A549 (cell line): ENCODE measurements around the gene PNPLA8. TPM values are rescaled to one million over a fixed set of nuclear protein-coding genes. Genes with fewer than 3 reads are reported as not detected.

Experiments used
- ATAC-seq, 2 experiments: fragments of 200-7000 bp in 1 of 2; fragments of >200 bp in 1 of 2; cut with Nextera tagmentation in 1 of 2; cut with Tn5 transposase in 1 of 2; 3 replicates each; pipeline versions ENCODE4 v1.8.0 to v1.9.1; 2018 to 2020; ENCODE audit warnings: mild to moderate bottlenecking in 1 of 2, moderate library complexity in 1 of 2
- CTCF ChIA-PET: fragments of 300-600 bp; sonication (Branson Sonifier 250); formaldehyde crosslinking; extraction: SDS; loops from one replicate; lab custom pipeline; 2021; ENCODE audit warnings: antibody characterized with exemption, inconsistent platforms; lab: Yijun Ruan, JAX
- POLR2A ChIA-PET: fragments of 350-600 bp; formaldehyde crosslinking; extraction: SDS; loops from one replicate; lab custom pipeline; 2021; ENCODE audit warnings: antibody characterized with exemption, inconsistent platforms; lab: Yijun Ruan, JAX
- DNase-seq, 2 experiments: peaks; one replicate each; pipeline versions ENCODE4 v3.0.0 to v3.0.0-alpha.2; 2011 to 2016; ENCODE audit warnings: low read depth in 1 of 2, low spot score in 1 of 2
- FAIRE-seq: peaks from 2 replicates; lab custom pipeline; 2011; peaks lifted over from hg19 to GRCh38; lab: Jason Lieb, UNC
- H3K27ac ChIP-seq, 2 experiments: fragments of >200 bp; sonication (Bioruptor Twin); formaldehyde crosslinking; 3 replicates each; pipeline ENCODE4 v1.5.1; 2016 to 2017
- H3K4me1 ChIP-seq: fragments of >200 bp; sonication (Bioruptor Twin); formaldehyde crosslinking; 3 replicates; pipeline ENCODE4 v1.6.1; 2016
- H3K4me2 ChIP-seq: fragments of >200 bp; sonication (Bioruptor Twin); formaldehyde crosslinking; 3 replicates; pipeline ENCODE4 v1.6.1; 2016
- H3K4me3 ChIP-seq: fragments of >200 bp; sonication (Bioruptor Twin); formaldehyde crosslinking; 3 replicates; pipeline ENCODE4 v1.5.1; 2016
- H3K9me3 ChIP-seq: fragments of >200 bp; sonication (Bioruptor Twin); formaldehyde crosslinking; 3 replicates; pipeline ENCODE4 v1.6.1; 2016
- ATOH8 ChIP-seq: fragments of 250-450 bp; sonication (Bioruptor Pico); IDR thresholded peaks from 2 replicates; pipeline ENCODE4 v1.5.0; 2020; ENCODE audit warnings: low read depth, mild to moderate bottlenecking, moderate library complexity
- BCL3 ChIP-seq: fragments of >200 bp; sonication (Bioruptor Twin); formaldehyde crosslinking; IDR thresholded peaks from 3 replicates; pipeline ENCODE4 v1.6.1; 2016
- BHLHE40 ChIP-seq: IDR thresholded peaks from 2 replicates; pipeline ENCODE4 v1.6.1; 2012; ENCODE audit warnings: low read depth, low read length, inconsistent platforms
- CBX2 ChIP-seq: fragments of 200-600 bp; sonication (generic); IDR thresholded peaks from 2 replicates; pipeline ENCODE4 v1.6.1; 2016; ENCODE audit warnings: low read depth, mild to moderate bottlenecking, borderline replicate concordance
- CEBPB ChIP-seq, 2 experiments: fragments of >200 bp in 1 of 2; sonication (Bioruptor Twin) in 1 of 2; formaldehyde crosslinking in 1 of 2; IDR thresholded peaks; 2 replicates each; pipeline ENCODE4 v1.6.1; 2012 to 2016
- CHD4 ChIP-seq: fragments of 200-600 bp; sonication (generic); IDR thresholded peaks from 2 replicates; pipeline ENCODE4 v1.6.1; 2016; ENCODE audit warnings: antibody characterized with exemption, mild to moderate bottlenecking, borderline replicate concordance
- EHF ChIP-seq: fragments of 250-450 bp; sonication (Bioruptor Pico); IDR thresholded peaks from 2 replicates; pipeline ENCODE4 v1.5.0; 2020; ENCODE audit warnings: mild to moderate bottlenecking
- ELK1 ChIP-seq: fragments of 150-350 bp; IDR thresholded peaks from 2 replicates; pipeline ENCODE4 v1.6.1; 2014; ENCODE audit warnings: low read depth, mild to moderate bottlenecking, low read length
- EP300 ChIP-seq, 2 experiments: fragments of >200 bp; sonication (Bioruptor Twin); formaldehyde crosslinking; IDR thresholded peaks; 2 replicates in 1 of 2; 3 replicates in 1 of 2; pipeline ENCODE4 v1.6.1; 2016 to 2017
- FOSL2 ChIP-seq, 2 experiments: fragments of 450-650 bp in 1 of 2; fragments of >200 bp in 1 of 2; sonication (Bioruptor Twin) in 1 of 2; formaldehyde crosslinking; IDR thresholded peaks; 2 replicates each; pipeline versions ENCODE4 v1.5.0 to v1.6.1; 2016 to 2020; ENCODE audit warnings: mild to moderate bottlenecking in 1 of 2, moderate library complexity in 1 of 2
- FOXS1 ChIP-seq: fragments of 250-450 bp; sonication (Bioruptor Pico); IDR thresholded peaks from 2 replicates; pipeline ENCODE4 v1.5.0; 2020; ENCODE audit warnings: mild to moderate bottlenecking, moderate library complexity
- GATA3 ChIP-seq: IDR thresholded peaks from 2 replicates; pipeline ENCODE4 v1.6.1; 2012; ENCODE audit warnings: borderline replicate concordance
- HDAC2 ChIP-seq: fragments of 200-600 bp; sonication (generic); IDR thresholded peaks from 2 replicates; pipeline ENCODE4 v1.6.1; 2016
- HOXB5 ChIP-seq: fragments of 250-450 bp; sonication (Bioruptor Pico); IDR thresholded peaks from 2 replicates; pipeline ENCODE4 v1.5.0; 2020; ENCODE audit warnings: mild to moderate bottlenecking, moderate library complexity
- JUNB ChIP-seq: fragments of >200 bp; sonication (Bioruptor Twin); formaldehyde crosslinking; IDR thresholded peaks from 2 replicates; pipeline ENCODE4 v1.6.1; 2016
- MAFK ChIP-seq: fragments of 450-650 bp; IDR thresholded peaks from 2 replicates; pipeline ENCODE4 v1.6.1; 2014; ENCODE audit not compliant: partially characterized antibody
- MYC ChIP-seq: IDR thresholded peaks from 2 replicates; pipeline ENCODE4 v1.6.1; 2012; ENCODE audit warnings: mild to moderate bottlenecking, inconsistent platforms, low read length, improper control_type of control experiment, borderline replicate concordance
- PBX3 ChIP-seq: IDR thresholded peaks from 2 replicates; pipeline ENCODE4 v1.6.1; 2012
- PHF8 ChIP-seq: fragments of 200-600 bp; sonication (generic); IDR thresholded peaks from 2 replicates; pipeline ENCODE4 v1.6.1; 2016; ENCODE audit warnings: low read depth, mild to moderate bottlenecking, antibody characterized with exemption, moderate library complexity, borderline replicate concordance
- RARB ChIP-seq: fragments of 250-450 bp; sonication (Bioruptor Pico); IDR thresholded peaks from 2 replicates; pipeline ENCODE4 v1.8.0; 2021; ENCODE audit warnings: mild to moderate bottlenecking, moderate library complexity
- RNF2 ChIP-seq: fragments of 200-600 bp; sonication (generic); IDR thresholded peaks from 2 replicates; pipeline ENCODE4 v1.6.1; 2016; ENCODE audit warnings: low read depth, mild to moderate bottlenecking, antibody characterized with exemption, moderate library complexity, borderline replicate concordance
- SMC3 ChIP-seq: fragments of >200 bp; sonication (Bioruptor Twin); formaldehyde crosslinking; IDR thresholded peaks from 3 replicates; pipeline ENCODE4 v1.6.1; 2018; ENCODE audit warnings: inconsistent platforms
- SREBF2 ChIP-seq: fragments of 450-650 bp; IDR thresholded peaks from 2 replicates; pipeline ENCODE4 v1.6.1; 2014; ENCODE audit warnings: mild to moderate bottlenecking, moderate library complexity
- TP53 ChIP-seq: fragments of 250-450 bp; sonication (Bioruptor Pico); IDR thresholded peaks from 2 replicates; pipeline ENCODE4 v1.5.0; 2021; ENCODE audit warnings: mild to moderate bottlenecking, moderate library complexity
- ZC3H11A ChIP-seq: fragments of 450-650 bp; IDR thresholded peaks from 2 replicates; pipeline ENCODE4 v1.6.1; 2014; ENCODE audit warnings: antibody characterized with exemption, mild to moderate bottlenecking
- ZSCAN20 ChIP-seq: fragments of 250-450 bp; sonication (Bioruptor Pico); IDR thresholded peaks from 2 replicates; pipeline ENCODE4 v1.8.0; 2022; ENCODE audit warnings: mild to moderate bottlenecking, moderate library complexity
- WGBS: methylation state at CpG from one replicate; pipeline ENCODE4 v1.1.6; 2017; ENCODE audit errors: missing lambda C conversion rate; 5-methylcytosine and 5-hydroxymethylcytosine counted together
- polyA plus RNA-seq, 4 experiments: library from polyadenylated mRNA; depleted of rRNA in 3 of 4; stranded (reverse); fragments of >200 nt; fragmentation: RNase III in 1 of 4; extraction: RNeasy Plus Mini Kit Qiagen cat#74134 plus additional on column Dnase treatment in 1 of 4; gene quantifications; 2 replicates in 3 of 4; 3 replicates in 1 of 4; pipeline ENCODE4 v1.2.3, GENCODE V29; 2011 to 2017

Gene PNPLA8
- polyA plus RNA-seq, 2 of the 4 experiments (the other 2 are of a cell fraction), result 16.1 to 29.6 TPM

- peak; percentile 68 for TF ChIP-seq PHF8
- no peak for TF ChIP-seq RARB
Observed at GRCh38 chr7:108525985-108526767, at the start of gene PNPLA8 (continued).

- TF ChIP-seq SMC3, result no peak
- no peak for TF ChIP-seq CBX2
- TF ChIP-seq CEBPB (IDR thresholded peaks at IDR 0.05), result no peak
- no peak for TF ChIP-seq PBX3
- no peak for TF ChIP-seq FOXS1 (CRISPR knock-in tag)
- no peak for TF ChIP-seq ELK1
- no peak for TF ChIP-seq CHD4
- no peak for TF ChIP-seq BCL3
- no peak for TF ChIP-seq GATA3
- no peak for TF ChIP-seq HDAC2
- TF ChIP-seq EHF (CRISPR knock-in tag), result no peak
- TF ChIP-seq SREBF2, result no peak
- no peak for TF ChIP-seq MAFK
- no peak for TF ChIP-seq ATOH8 (CRISPR knock-in tag)
- no peak for TF ChIP-seq RNF2
- TF ChIP-seq MYC, result no peak
- no peak for TF ChIP-seq FOSL2 (IDR thresholded peaks at IDR 0.05)
- no peak for TF ChIP-seq FOSL2 (CRISPR knock-in tag; IDR thresholded peaks at IDR 0.05)
- TF ChIP-seq ZSCAN20 (CRISPR knock-in tag), result no peak
- TF ChIP-seq JUNB, result no peak
- CTCF ChIA-PET, result no interaction called here
Observed at GRCh38 chr7:108575156-108575555, 49.2 kb upstream of the PNPLA8 start.

GRCh38 chr7:108572480-108572879 lies 46.5 kb upstream of the PNPLA8 start:
- 75% methylated on average over 2 of the region's 2 CpGs for WGBS
- ATAC-seq, result no peak
- no peak for DNase-seq
- TF ChIP-seq ZC3H11A (no peak), EP300 (IDR thresholded peaks at IDR 0.05) (no peak), HOXB5 (CRISPR knock-in tag) (no peak), BHLHE40 (no peak), MAFK (no peak), PHF8 (no peak), TP53 (no peak)
- TF ChIP-seq, all 56 proteins: peak for 0
- Histone ChIP-seq H3K4me1 (peaks cover 19% of the 10 kb centered on the region; the same call in 2 of the 3 replicates), H3K9me3 (no peaks in the 10 kb centered on the region), H3K4me2 (no peak overlapping the region), H3K4me3 (no peak overlapping the region), H3K27ac (no peak overlapping the region)
- ChIA-PET POLR2A (no interaction called here), CTCF (no interaction called here)
- no peak for FAIRE-seq

More at GRCh38 chr7:108575156-108575555, 49.2 kb upstream of the PNPLA8 start:
- POLR2A ChIA-PET, result no interaction called here
- no peak for ATAC-seq
- H3K4me3 ChIP-seq, result no peak overlapping the region
- no peak for FAIRE-seq
- H3K9me3 ChIP-seq, result peaks cover 8% of the 10 kb centered on the region; the same call in 1 of the 3 replicates
- 88% methylated on average over 2 of the region's 2 CpGs for WGBS
- no peak for DNase-seq
- H3K27ac ChIP-seq, result no peak overlapping the region
- H3K4me2 ChIP-seq, result no peak overlapping the region
- peaks cover 10% of the 10 kb centered on the region; the same call in 2 of the 3 replicates for H3K4me1 ChIP-seq
